Mesodermal cell (in vitro differentiated cells): ENCODE measurements around the gene CCT6B.

Experiments used
- H3K27ac ChIP-seq: 2 replicates; pipeline ENCODE4 v1.7.0; 2013; ENCODE audit warnings: mild to moderate bottlenecking, low read depth, low read length, moderate library complexity; ENCODE audit not compliant: severe bottlenecking
- H3K36me3 ChIP-seq: 2 replicates; pipeline ENCODE4 v1.7.1; 2013; ENCODE audit warnings: mild to moderate bottlenecking, low read length, moderate library complexity; ENCODE audit not compliant: control insufficient read depth, insufficient read depth
- H3K4me1 ChIP-seq: one replicate; pipeline ENCODE4 v1.7.1; 2013; ENCODE audit warnings: mild to moderate bottlenecking, low read length; ENCODE audit not compliant: insufficient read depth, control insufficient read depth, poor library complexity, severe bottlenecking
- H3K4me3 ChIP-seq: 2 replicates; pipeline ENCODE4 v1.7.0; 2013; ENCODE audit warnings: low read length, control low read depth, mild to moderate bottlenecking; ENCODE audit not compliant: insufficient read depth, poor library complexity, severe bottlenecking; ENCODE audit errors: extremely low read depth
- H3K9me3 ChIP-seq: 2 replicates; pipeline ENCODE4 v1.7.1; 2013; ENCODE audit warnings: mild to moderate bottlenecking, low read length, moderate library complexity; ENCODE audit not compliant: control insufficient read depth
- WGBS, 2 experiments: methylation state at CpG; one replicate each; pipeline ENCODE4 v1.1.5; 2013; ENCODE audit warnings: missing lambda C conversion rate in 2 of 2; ENCODE audit not compliant: insufficient coverage in 2 of 2; 5-methylcytosine and 5-hydroxymethylcytosine counted together

The CCT6B gene

DNA sequence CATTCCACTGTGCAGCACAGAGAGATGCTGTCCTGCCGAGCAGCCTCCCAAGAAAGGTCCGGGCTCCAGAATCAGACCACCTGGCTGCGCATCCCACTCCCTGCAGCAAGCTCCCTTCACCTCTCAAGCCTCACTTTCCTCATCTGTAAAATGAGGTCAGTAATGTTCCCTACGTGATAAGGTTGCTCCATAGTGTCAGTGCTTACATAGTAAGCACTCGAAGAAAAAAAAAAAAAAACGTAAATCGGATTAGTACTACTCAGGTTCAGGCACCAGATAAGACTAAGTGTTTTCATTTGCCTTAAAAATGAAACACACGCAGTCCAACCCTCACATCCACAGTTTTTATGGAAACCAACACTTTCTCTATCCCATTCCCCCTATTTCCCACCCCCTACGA lies 76.7 kb downstream of the CCT6B start:
- no peaks in the 10 kb centered on the region for H3K9me3 ChIP-seq
- WGBS, 2 experiments, result 87 to 88% methylated on average over 4 to 7 of the region's 9 CpGs
- H3K27ac ChIP-seq, result no peak overlapping the region
- no peak overlapping the region for H3K4me3 ChIP-seq
- no peaks in the 10 kb centered on the region for H3K36me3 ChIP-seq
- H3K4me1 ChIP-seq, result no peaks in the 10 kb centered on the region

DNA sequence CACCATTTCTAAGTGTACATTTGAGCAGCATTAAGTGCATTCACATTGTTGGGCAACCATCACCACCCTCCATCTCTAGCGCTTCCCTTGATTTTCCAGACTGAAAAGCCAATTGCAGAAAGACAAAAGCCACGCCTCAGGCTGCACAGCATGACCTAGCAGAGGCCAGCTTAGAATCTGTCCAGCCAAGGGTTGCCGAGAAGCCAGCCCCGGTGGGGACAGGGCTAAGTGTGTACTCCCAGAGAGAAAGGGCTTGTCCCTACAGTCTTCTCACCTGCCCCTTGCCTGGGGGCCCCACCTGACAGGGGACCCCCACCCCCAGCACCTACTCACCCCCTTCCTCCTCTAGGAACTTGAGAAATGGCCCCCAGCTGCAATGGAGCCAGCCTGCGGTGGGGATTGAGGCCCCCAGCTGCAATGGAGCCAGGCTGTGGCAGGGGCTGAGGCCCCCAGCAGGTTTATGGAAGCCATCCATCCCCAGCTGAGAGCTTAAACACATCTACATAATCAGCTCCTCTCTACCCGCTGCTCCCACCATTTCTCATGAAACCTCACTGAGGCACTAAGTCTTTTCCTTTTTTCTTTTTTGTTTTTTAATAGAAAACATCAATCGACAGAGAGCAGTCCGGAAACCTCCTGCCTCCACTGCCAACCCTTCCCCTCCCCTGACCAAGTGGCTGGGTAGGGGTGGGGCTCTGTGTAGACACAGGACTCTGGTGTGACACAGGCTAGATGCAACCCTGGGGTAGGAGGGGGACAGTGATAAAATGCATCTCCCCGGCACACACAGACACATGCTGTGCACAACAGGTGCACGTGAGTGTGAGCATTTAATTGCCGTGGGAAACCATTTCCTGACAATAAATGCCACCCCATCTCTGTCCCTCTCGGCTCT lies 77.9 kb downstream of the CCT6B start:
- H3K4me3 ChIP-seq, result no peak overlapping the region
- H3K4me1 ChIP-seq, result no peaks in the 10 kb centered on the region
- H3K36me3 ChIP-seq, result no peaks in the 10 kb centered on the region
- H3K9me3 ChIP-seq, result no peaks in the 10 kb centered on the region
- 43 to 51% methylated on average over 7 to 8 of the region's 12 CpGs for WGBS, 2 experiments
- H3K27ac ChIP-seq, result no peak overlapping the region

DNA sequence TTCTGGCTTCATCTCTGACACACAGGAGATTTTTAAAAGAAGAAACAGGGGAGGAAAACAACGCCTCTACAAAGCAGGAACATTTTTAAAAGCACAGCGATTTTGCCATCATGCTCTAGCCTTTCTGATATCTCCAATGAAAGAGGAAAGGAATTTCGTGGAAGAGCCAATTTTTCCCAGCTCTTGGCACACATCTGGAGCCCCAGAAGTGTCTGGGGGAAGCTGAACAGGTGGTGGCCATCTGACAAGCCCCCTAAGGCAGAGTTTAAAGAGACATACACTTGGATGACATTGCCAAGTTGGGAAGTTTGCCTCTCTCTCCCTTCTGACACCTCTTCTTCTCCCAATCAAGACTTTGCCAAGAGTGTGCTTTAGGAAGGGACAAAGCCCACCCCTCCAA lies 82.1 kb downstream of the CCT6B start:
- H3K36me3 ChIP-seq, result no peaks in the 10 kb centered on the region
- 64 to 83% methylated on average over 2 to 3 of the region's 3 CpGs for WGBS, 2 experiments
- H3K9me3 ChIP-seq, result no peaks in the 10 kb centered on the region
- no peak overlapping the region for H3K4me3 ChIP-seq
- H3K4me1 ChIP-seq, result no peaks in the 10 kb centered on the region
- H3K27ac ChIP-seq, result no peak overlapping the region
